Glomerular visceral epithelial cell (primary cell): ENCODE results near the gene VPS45.
"Not testable (repeated sequence)": the region's sequence is repeated elsewhere in the genome, so short reads cannot be mapped to it uniquely, and the experiment has no call there.

Experiments
- DNase-seq: peaks from one replicate; pipeline ENCODE4 v3.0.0-alpha.2; 2016; ENCODE audit errors: extremely low spot score

VPS45 gene

GRCh38 chr1:150067184-150068108, at the start of gene VPS45:
Gene VPS45, plus strand, starts transcription at chr1:150067776. Its CDS starts 82 bp downstream, at chr1:150067858.
- DNase-seq, result peak; percentile 93

GRCh38 chr1:150018165-150018564, 49.4 kb upstream of the VPS45 start:
- no peak for DNase-seq

- no peak for DNase-seq
Observed at GRCh38 chr1:150020711-150021110, 46.9 kb upstream of the VPS45 start.

GRCh38 chr1:150021191-150021694, 46.3 kb upstream of the VPS45 start:
- DNase-seq, result peak; percentile 30

GRCh38 chr1:150022357-150022756, 45.2 kb upstream of the VPS45 start:
- DNase-seq, result no peak

GRCh38 chr1:150024156-150024555, 43.4 kb upstream of the VPS45 start:
- no peak for DNase-seq

GRCh38 chr1:150028322-150028721, 39.3 kb upstream of the VPS45 start:
- DNase-seq, result no peak

GRCh38 chr1:150034336-150034735, 33.2 kb upstream of the VPS45 start:
- DNase-seq, result no peak

- DNase-seq, result no peak
Observed at GRCh38 chr1:150049926-150050325, 17.6 kb upstream of the VPS45 start.

GRCh38 chr1:150051089-150051373, 16.5 kb upstream of the VPS45 start:
- DNase-seq, result no peak

- not testable (repeated sequence) for DNase-seq
Observed at GRCh38 chr1:150051905-150052412, 15.6 kb upstream of the VPS45 start.

- DNase-seq, result no peak
Observed at GRCh38 chr1:150053926-150054325, 13.7 kb upstream of the VPS45 start.

GRCh38 chr1:150055507-150055906, 12.1 kb upstream of the VPS45 start:
- not testable (repeated sequence) for DNase-seq

- no peak for DNase-seq
Observed at GRCh38 chr1:150056407-150056806, 11.2 kb upstream of the VPS45 start.

- DNase-seq, result no peak
Observed at GRCh38 chr1:150060260-150060659, 7.3 kb upstream of the VPS45 start.

GRCh38 chr1:150061632-150062101, 5.9 kb upstream of the VPS45 start:
- peak; percentile 29 for DNase-seq

- no peak for DNase-seq
Observed at GRCh38 chr1:150062113-150062512, 5.5 kb upstream of the VPS45 start.

GRCh38 chr1:150065184-150065871, 2.2 kb upstream of the VPS45 start:
- no peak for DNase-seq

GRCh38 chr1:150066328-150066727, 1.2 kb upstream of the VPS45 start:
- no peak for DNase-seq

GRCh38 chr1:150066838-150067183, 765 bp upstream of the VPS45 start:
- DNase-seq, result no peak

- no peak for DNase-seq
Observed at GRCh38 chr1:150068109-150068435, 496 bp downstream of the VPS45 start.

GRCh38 chr1:150069923-150070322, 2.3 kb downstream of the VPS45 start:
- DNase-seq, result no peak

- no peak for DNase-seq
Observed at GRCh38 chr1:150072959-150073358, 5.4 kb downstream of the VPS45 start.
